ENCODE measurements around the gene FADS2. TPM values are rescaled to one million over a fixed set of nuclear protein-coding genes. Genes with fewer than 3 reads are reported as not detected.
A peak's percentile ranks its signal among the peaks of the same experiment; 100 is the strongest.

The FADS2 gene
- total and polyA plus RNA-seq, 3 donors from 2014 or later = 73.5 to 123 (median 80.8) TPM

- no peak for DNase-seq
- Histone ChIP-seq H3K27me3 (no peaks in the 10 kb centered on the region), H3K4me1 (peaks cover 13% of the 10 kb centered on the region), H3K36me3 (ENCODE audit: low read depth, missing control alignments) (no peaks in the 10 kb centered on the region), H3K4me3 (no peak overlapping the region), H3K9me3 (no peaks in the 10 kb centered on the region), H3K27ac (no peak overlapping the region)
- TF ChIP-seq CTCF (IDR thresholded peaks at IDR 0.05) (no peak), POLR2A (IDR thresholded peaks at IDR 0.05) (no peak)
- intact Hi-C loops (cut with DNase I; ENCODE audit: low total_unique reads) = no loop called here
- 92 to 96% methylated on average over 9 to 12 of the region's 12 CpGs for WGBS, 2 donors
Observed at GRCh38 chr11:61888590-61888989, 60.5 kb downstream of the FADS2 start.

- Histone ChIP-seq H3K4me3 (no peak overlapping the region), H3K27me3 (no peaks in the 10 kb centered on the region), H3K36me3 (ENCODE audit: low read depth, missing control alignments) (no peaks in the 10 kb centered on the region), H3K9me3 (no peaks in the 10 kb centered on the region), H3K4me1 (peaks cover 13% of the 10 kb centered on the region), H3K27ac (peak overlapping the region in 1 of 2 donors; percentile 80)
- DNase-seq = no peak
- 66 to 76% methylated on average over 10 of the region's 10 CpGs for WGBS, 2 donors
- intact Hi-C loops (cut with DNase I; ENCODE audit: low total_unique reads) = loop anchor here (5.0 kb wide), 1 partner anchor 212 kb away; no protein-coding TSS in a partner anchor
- no peak for TF ChIP-seq CTCF (IDR thresholded peaks at IDR 0.05)
- no peak for TF ChIP-seq POLR2A (IDR thresholded peaks at IDR 0.05)
Observed at GRCh38 chr11:61889831-61890230, 61.7 kb downstream of the FADS2 start.

GRCh38 chr11:61890529-61891330 is 62.6 kb downstream of the FADS2 start:
- WGBS, 2 donors = 5 to 10% methylated on average over 4 to 9 of the region's 38 CpGs
- H3K27me3 ChIP-seq = no peaks in the 10 kb centered on the region
- H3K4me3 ChIP-seq = peak overlapping the region; percentile 79 to 85
- no peaks in the 10 kb centered on the region for H3K9me3 ChIP-seq
- intact Hi-C loops (cut with DNase I; ENCODE audit: low total_unique reads) = loop anchor here (5.0 kb wide), 1 partner anchor 212 kb away; no protein-coding TSS in a partner anchor
- no peaks in the 10 kb centered on the region for H3K36me3 ChIP-seq (ENCODE audit: low read depth, missing control alignments)
- DNase-seq = peak; percentile 40
- TF ChIP-seq CTCF (IDR thresholded peaks at IDR 0.05) (no peak), POLR2A (IDR thresholded peaks at IDR 0.05) (no peak)
- peak overlapping the region; percentile 65 to 80 for H3K27ac ChIP-seq
- peaks cover 13% of the 10 kb centered on the region for H3K4me1 ChIP-seq

GRCh38 chr11:61891331-61892084 is 63.4 kb downstream of the FADS2 start, which contains the start of gene FADS3:
FADS3 (minus strand) TSS chr11:61891545; CDS start chr11:61891381, 164 bp downstream.
- TF ChIP-seq CTCF (IDR thresholded peaks at IDR 0.05) (no peak), POLR2A (IDR thresholded peaks at IDR 0.05) (no peak)
- DNase-seq = peak; percentile 88
- H3K4me3 ChIP-seq = peak within 1 kb of the TSS; percentile 79 to 85
- H3K4me1 ChIP-seq = peaks cover 13% of the 10 kb centered on the region
- H3K9me3 ChIP-seq = no peaks in the 10 kb centered on the region
- 0% methylated on average over 20 of the region's 96 CpGs; no CpG with 5 or more reads in 1 of the 2 donors for WGBS, 2 donors
- intact Hi-C loops (cut with DNase I; ENCODE audit: low total_unique reads) = loop anchor here (5.0 kb wide), 1 partner anchor 211 kb away; no protein-coding TSS in a partner anchor
- H3K27ac ChIP-seq = peak within 1 kb of the TSS; percentile 65 to 80
- H3K36me3 ChIP-seq (ENCODE audit: low read depth, missing control alignments) = no peaks in the 10 kb centered on the region
- H3K27me3 ChIP-seq = no peaks in the 10 kb centered on the region
